ENCODE results near the gene PDE7B. TPM values are rescaled to one million over a fixed set of nuclear protein-coding genes. Genes with fewer than 3 reads are reported as not detected.

The PDE7B gene
- total and polyA plus RNA-seq, 2 of the 8 experiments (the other 6 are each of a cell fraction or from before 2014, with no cell fraction given) = not detected

DNA sequence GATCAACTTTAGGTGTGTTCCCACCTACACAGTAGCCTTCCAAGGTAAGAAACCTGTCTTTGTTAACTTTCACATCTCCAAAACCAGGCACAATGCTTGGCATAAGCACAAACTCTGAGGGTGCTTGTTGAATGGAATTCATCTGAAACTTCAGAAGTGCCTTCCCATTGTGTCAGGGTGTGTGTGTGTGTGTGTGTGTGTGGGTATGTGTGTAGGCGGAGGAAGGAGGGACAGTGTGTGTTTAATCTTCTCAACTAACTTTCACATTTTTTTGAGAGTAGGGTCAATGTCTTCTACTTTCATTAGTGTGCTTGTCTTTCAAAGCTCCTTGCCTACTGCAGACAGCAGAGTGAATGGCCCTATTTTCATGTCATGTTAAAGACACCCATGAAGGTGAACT is 45.6 kb downstream of the PDE7B start:
- Histone ChIP-seq H3K36me3 (ENCODE audit: control insufficient read depth in 2 of 4, insufficient read depth in 4 of 4, low read length in 3 of 4) (no peaks in the 10 kb centered on the region), H3K4ac (replicated peaks; ENCODE audit: insufficient read length, low read depth, low read length) (no peak overlapping the region), H3K56ac (replicated peaks; ENCODE audit: insufficient read length, low read depth, low read length) (no peak overlapping the region), H3K79me1 (ENCODE audit: low read depth, low read length) (no peaks in the 10 kb centered on the region), H3K18ac (ENCODE audit: extremely low read depth, low read length) (no peak overlapping the region), H3K79me2 (ENCODE audit: control insufficient read depth in 1 of 2, insufficient read depth in 2 of 2, low read length in 2 of 2) (no peaks in the 10 kb centered on the region), H2BK5ac (ENCODE audit: low read depth, low read length) (no peak overlapping the region), H2BK15ac (ENCODE audit: low read length) (no peak overlapping the region), H2AK5ac (ENCODE audit: low read depth, low read length) (no peak overlapping the region), H4K20me1 (replicated peaks in 1 of 2; ENCODE audit: control insufficient read depth in 1 of 2, insufficient read depth in 2 of 2, low read length in 2 of 2) (no peaks in the 10 kb centered on the region), H2AFZ (ENCODE audit: low read length) (no peak overlapping the region), H3K9ac (replicated peaks in 1 of 4; ENCODE audit: extremely low read depth in 1 of 4, low read depth in 3 of 4, low read length in 3 of 4) (no peak overlapping the region), H2BK12ac (ENCODE audit: low read depth, low read length) (no peak overlapping the region), H3K9me3 (ENCODE audit: insufficient read depth in 2 of 2, low read depth in 1 of 2, low read length in 1 of 2) (no peaks in the 10 kb centered on the region), H4K91ac (replicated peaks; ENCODE audit: insufficient read length, low read length) (no peak overlapping the region), H3K14ac (ENCODE audit: insufficient read length) (no peak overlapping the region), H2BK120ac (replicated peaks; ENCODE audit: low read depth, low read length) (no peak overlapping the region), H3K23me2 (ENCODE audit: low read depth, low read length) (no peaks in the 10 kb centered on the region; the same call in 1 of the 2 replicates), H3K4me1 (replicated peaks in 1 of 4; ENCODE audit: control insufficient read depth in 3 of 4, insufficient read depth in 4 of 4, low read length in 3 of 4) (no peaks in the 10 kb centered on the region), H3K4me2 (ENCODE audit: insufficient read depth in 1 of 2, low read depth in 2 of 2, low read length in 2 of 2) (no peak overlapping the region), H3K27me3 (replicated peaks in 1 of 4; ENCODE audit: control insufficient read depth in 3 of 4, extremely low read depth in 1 of 4, insufficient read depth in 3 of 4, low read length in 3 of 4) (no peaks in the 10 kb centered on the region), H4K5ac (ENCODE audit: insufficient read length, low read depth, low read length) (no peak overlapping the region), H4K8ac (ENCODE audit: extremely low read depth, insufficient read depth, low read length) (no peak overlapping the region), H3K4me3 (ENCODE audit: extremely low read depth in 1 of 4, insufficient read depth in 2 of 4, low read depth in 3 of 4, low read length in 4 of 4) (no peak overlapping the region), H3K23ac (ENCODE audit: insufficient read length) (no peak overlapping the region), H2BK20ac (ENCODE audit: low read length) (no peak overlapping the region), H3K27ac (ENCODE audit: low read depth, low read length) (no peak overlapping the region)
- CTCF ChIA-PET (ENCODE audit: partially characterized antibody) = interaction anchor here (1.0 kb wide), 1 partner anchor 13 kb away, joined by 4 read pairs; no protein-coding TSS in a partner anchor
- TF ChIP-seq SP2 (IDR thresholded peaks at IDR 0.05; ENCODE audit: low read length) (no peak), E2F6 (IDR thresholded peaks at IDR 0.05) (no peak), SIX5 (IDR thresholded peaks at IDR 0.05; ENCODE audit: low read depth, low read length) (no peak), EP300 (IDR thresholded peaks at IDR 0.05; ENCODE audit: borderline replicate concordance in 1 of 2, low read depth in 2 of 2, low read length in 2 of 2) (no peak), RNF2 (IDR thresholded peaks at IDR 0.05; ENCODE audit: borderline replicate concordance, low read depth, low read length, missing control alignments, poor library complexity, severe bottlenecking) (no peak), CHD1 (IDR thresholded peaks at IDR 0.05; ENCODE audit: low read depth, low read length) (no peak), KDM1A (IDR thresholded peaks at IDR 0.05; ENCODE audit: borderline replicate concordance, low read length) (no peak)
- DNase-seq (ENCODE audit: low read depth in 1 of 2, low spot score in 2 of 2) = no peak
- no peak for FAIRE-seq
- 69% methylated on average over 1 of the region's 1 CpG; no CpG with 5 or more reads in 1 of the 2 experiments for WGBS, 2 experiments (ENCODE audit: extremely low coverage in 1 of 2, insufficient coverage in 1 of 2, insufficient read length in 1 of 2, insufficient replicate concordance in 2 of 2, low coverage in 1 of 2, low lambda C conversion rate in 2 of 2, missing lambda C conversion rate in 1 of 2)
- POLR2A ChIA-PET (ENCODE audit: partially characterized antibody) = no interaction called here

Measured in H1 (cell line).